Psoas muscle (tissue), 8 donors: Measurements from ENCODE around the gene CCDC200. TPM values are rescaled to one million over a fixed set of nuclear protein-coding genes. Genes with fewer than 3 reads are reported as not detected.
A peak's percentile ranks its signal among the peaks of the same experiment; 100 is the strongest.
"Not testable (repeated sequence)": the region's sequence is repeated elsewhere in the genome, so short reads cannot be mapped to it uniquely, and the experiment has no call there.

Experiments
- ATAC-seq, 4 donors: fragments of 200-7000 bp; cut with Tn5 transposase; one replicate each; pipeline ENCODE4 v1.9.1; 2020; ENCODE audit warnings: moderate library complexity in 3 of 4, mild to moderate bottlenecking in 2 of 4
- DNase-seq, 2 donors: peaks; one replicate each; pipeline ENCODE4 v3.0.0-alpha.2; 2020
- H3K27ac ChIP-seq: fragments of 200-600 bp; one replicate; pipeline ENCODE4 v1.8.0; 2022
- H3K27me3 ChIP-seq, 3 donors: fragments of 200-600 bp in 1 of 3; one replicate each; pipeline versions ENCODE4 v1.6.1 to v1.8.0; 2013 to 2022; ENCODE audit warnings: low read length in 2 of 3, mild to moderate bottlenecking in 2 of 3, moderate library complexity in 1 of 3; ENCODE audit not compliant: insufficient read depth in 3 of 3
- H3K36me3 ChIP-seq, 2 donors: fragments of 200-600 bp in 1 of 2; one replicate each; pipeline versions ENCODE4 v1.6.1 to v1.8.0; 2013 to 2022; ENCODE audit warnings: low read depth in 1 of 2, mild to moderate bottlenecking in 1 of 2, moderate library complexity in 1 of 2; ENCODE audit not compliant: insufficient read depth in 1 of 2
- H3K4me1 ChIP-seq: fragments of 200-600 bp; one replicate; pipeline ENCODE4 v1.8.0; 2022
- H3K4me3 ChIP-seq: fragments of 200-600 bp; one replicate; pipeline ENCODE4 v1.8.0; 2022; ENCODE audit warnings: mild to moderate bottlenecking
- H3K9me3 ChIP-seq: fragments of 200-600 bp; one replicate; pipeline ENCODE4 v1.8.0; 2022
- WGBS, 3 donors: extraction: QIAGEN DNeasy Blood & Tissue Kit; methylation state at CpG; one replicate each; pipeline versions ENCODE4 v1.1.6 to v1.1.7; 2013; 5-methylcytosine and 5-hydroxymethylcytosine counted together
- intact Hi-C, 2 donors: fragments of 100-400 bp; cut with DNase I; formaldehyde crosslinking; loops; one replicate each; pipeline versions ENCODE4 v1.11.0 to v1.14.2; 2022
- polyA plus RNA-seq, 3 donors: library from polyadenylated mRNA; stranded (reverse); fragments of 200-250 nt; gene quantifications; one replicate each; pipeline ENCODE4 v1.2.3, GENCODE V29; 2013
- total RNA-seq, 4 donors: library from RNA; stranded (reverse); fragmentation: NEBNext Ultra II Directional in 2 of 4; extraction: Animal tissue kit (Norgen Biotek cat#: 25700) in 2 of 4; gene quantifications; one replicate each; pipeline versions ENCODE4 v1.2.1 to v1.2.4, GENCODE V29; 2021 to 2023
- TF ChIP-seq, protein P1 (sequence below): fragments of 200-600 bp; IDR thresholded peaks from one replicate; pipeline ENCODE4 v1.8.0; 2022; ENCODE audit warnings: antibody characterized with exemption
- donor health status: healthy with polysubstance abuse.
- donor health status: DM: no; HTN: no; CAD: no; lungs with moderate emphysema.
- donor health status: Bipolar disorder and iron deficiency.
- donor health status: healthy.
- donor health status: DM: yes; HTN: yes; CAD: no.
- donor health status: DM: no; HTN: no; CAD: no.
- donor health status: DM: no; HTN: no; CAD: no.
- donor health status: DM: yes; HTN: yes; CAD: no.

Gene CCDC200
- total and polyA plus RNA-seq, 7 donors = 0.38 to 0.41 TPM; not detected in 5

DNA sequence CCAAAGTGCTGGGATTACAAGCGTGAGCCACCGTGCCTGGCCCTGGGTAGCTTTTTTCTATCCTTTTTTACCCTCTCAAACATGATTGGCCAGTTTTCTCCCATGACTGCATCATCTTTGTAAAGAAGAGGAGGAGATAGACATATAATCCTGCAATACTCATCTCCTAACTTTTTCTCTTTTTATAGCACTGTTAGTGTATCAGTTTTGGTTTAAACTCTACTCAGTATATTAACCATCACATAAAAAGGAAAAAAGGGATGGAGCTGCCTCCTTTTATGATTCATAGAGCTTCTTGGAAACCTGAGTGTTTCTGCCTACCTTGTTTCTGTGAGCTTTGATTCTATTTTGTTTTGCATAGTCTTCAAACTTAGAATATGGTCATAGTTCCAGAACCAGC lies 28.8 kb downstream of the CCDC200 start:
- Histone ChIP-seq H3K36me3 (peaks cover 38 to 100% of the 10 kb centered on the region in 2 donors), H3K9me3 (no peaks in the 10 kb centered on the region), H3K27me3 (no peaks in the 10 kb centered on the region), H3K4me3 (no peak overlapping the region), H3K4me1 (no peaks in the 10 kb centered on the region), H3K27ac (no peak overlapping the region)
- DNase-seq (no peak), ATAC-seq (no peak)
- intact Hi-C loops = no loop called here
- WGBS, 3 donors = 92 to 94% (median 94%) methylated on average over 2 of the region's 2 CpGs
- TF ChIP-seq, protein P1, sequence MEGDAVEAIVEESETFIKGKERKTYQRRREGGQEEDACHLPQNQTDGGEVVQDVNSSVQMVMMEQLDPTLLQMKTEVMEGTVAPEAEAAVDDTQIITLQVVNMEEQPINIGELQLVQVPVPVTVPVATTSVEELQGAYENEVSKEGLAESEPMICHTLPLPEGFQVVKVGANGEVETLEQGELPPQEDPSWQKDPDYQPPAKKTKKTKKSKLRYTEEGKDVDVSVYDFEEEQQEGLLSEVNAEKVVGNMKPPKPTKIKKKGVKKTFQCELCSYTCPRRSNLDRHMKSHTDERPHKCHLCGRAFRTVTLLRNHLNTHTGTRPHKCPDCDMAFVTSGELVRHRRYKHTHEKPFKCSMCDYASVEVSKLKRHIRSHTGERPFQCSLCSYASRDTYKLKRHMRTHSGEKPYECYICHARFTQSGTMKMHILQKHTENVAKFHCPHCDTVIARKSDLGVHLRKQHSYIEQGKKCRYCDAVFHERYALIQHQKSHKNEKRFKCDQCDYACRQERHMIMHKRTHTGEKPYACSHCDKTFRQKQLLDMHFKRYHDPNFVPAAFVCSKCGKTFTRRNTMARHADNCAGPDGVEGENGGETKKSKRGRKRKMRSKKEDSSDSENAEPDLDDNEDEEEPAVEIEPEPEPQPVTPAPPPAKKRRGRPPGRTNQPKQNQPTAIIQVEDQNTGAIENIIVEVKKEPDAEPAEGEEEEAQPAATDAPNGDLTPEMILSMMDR = no peak

DNA sequence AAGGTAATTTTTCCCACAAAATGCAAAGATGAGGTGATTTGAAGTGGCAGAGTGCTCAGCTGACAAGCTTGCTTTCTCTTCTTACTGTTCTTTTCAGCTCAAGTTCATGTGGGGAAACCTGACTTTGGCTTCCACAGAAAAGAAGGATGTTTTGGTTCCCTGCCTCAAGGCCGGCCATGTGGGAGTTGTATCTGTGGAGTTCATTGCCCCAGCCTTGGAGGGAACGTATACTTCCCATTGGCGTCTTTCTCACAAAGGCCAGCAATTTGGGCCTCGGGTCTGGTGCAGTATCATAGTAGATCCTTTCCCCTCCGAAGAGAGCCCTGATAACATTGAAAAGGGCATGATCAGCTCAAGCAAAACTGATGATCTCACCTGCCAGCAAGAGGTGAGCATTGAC lies 35.2 kb downstream of the CCDC200 start:
- TF ChIP-seq, protein P1 = no peak
- H3K27me3 ChIP-seq = no peaks in the 10 kb centered on the region
- H3K36me3 ChIP-seq = peaks cover 36 to 100% of the 10 kb centered on the region in 2 donors
- WGBS, 3 donors = 91 to 96% (median 95%) methylated on average over 5 of the region's 5 CpGs
- H3K4me1 ChIP-seq = no peaks in the 10 kb centered on the region
- H3K27ac ChIP-seq = no peak overlapping the region
- no peak for ATAC-seq
- no peak overlapping the region for H3K4me3 ChIP-seq
- DNase-seq = no peak
- intact Hi-C loops = no loop called here
- H3K9me3 ChIP-seq = no peaks in the 10 kb centered on the region

GRCh38 chr17:43186656-43187055 lies 41.8 kb downstream of the CCDC200 start:
- H3K9me3 ChIP-seq, intact Hi-C loops, H3K27ac ChIP-seq, H3K27me3 ChIP-seq, ATAC-seq, H3K4me1 ChIP-seq, DNase-seq, H3K4me3 ChIP-seq: not testable (repeated sequence)
- 92 to 95% (median 94%) methylated on average over 5 of the region's 5 CpGs for WGBS, 3 donors
- peaks cover 19 to 100% of the 10 kb centered on the region in 2 donors for H3K36me3 ChIP-seq

GRCh38 chr17:43183921-43184320 lies 44.5 kb downstream of the CCDC200 start:
- DNase-seq (no peak), ATAC-seq (no peak)
- Histone ChIP-seq H3K27ac (no peak overlapping the region), H3K9me3 (no peaks in the 10 kb centered on the region), H3K27me3 (no peaks in the 10 kb centered on the region), H3K4me1 (peaks cover 2% of the 10 kb centered on the region), H3K36me3 (peaks cover under 1 to 99% of the 10 kb centered on the region in 2 donors), H3K4me3 (no peak overlapping the region)
- TF ChIP-seq, protein P1 = no peak
- intact Hi-C loops = no loop called here
- WGBS, 3 donors = 88 to 91% (median 90%) methylated on average over 3 of the region's 3 CpGs

- Histone ChIP-seq H3K4me1 (peaks cover 48% of the 10 kb centered on the region), H3K4me3 (peak overlapping the region; percentile 38), H3K27ac (peak overlapping the region; percentile 54), H3K36me3 (peaks cover 0 to 62% of the 10 kb centered on the region in 2 donors), H3K27me3 (no peaks in the 10 kb centered on the region), H3K9me3 (no peaks in the 10 kb centered on the region)
- TF ChIP-seq, protein P1 = no peak
- intact Hi-C loops = loop anchor here in 1 of 2 donors (10.0 kb wide), 1 partner anchor 151 kb away; the partner anchor contains the start of genes RND2 and VAT1
- no peak for DNase-seq
- ATAC-seq = no peak
- WGBS, 3 donors = 75 to 85% (median 81%) methylated on average over 2 of the region's 2 CpGs
Observed at GRCh38 chr17:43176119-43176570, 52.3 kb downstream of the CCDC200 start.
